Activated naive CD8-positive, alpha-beta T cell treated with anti-CD3 and anti-CD28 coated beads for 36 hours (primary cell): ENCODE measurements around the gene CIB1. TPM values are rescaled to one million over a fixed set of nuclear protein-coding genes. Genes with fewer than 3 reads are reported as not detected.

Source experiments
- DNase-seq: peaks from one replicate; pipeline ENCODE4 v3.0.0; 2021
- H3K27ac Mint-ChIP-seq: one replicate; pipeline ENCODE4 v1.8.0; 2022; ENCODE audit warnings: mild to moderate bottlenecking, moderate library complexity, mixed read lengths
- H3K27me3 Mint-ChIP-seq: one replicate; pipeline ENCODE4 v1.8.0; 2022; ENCODE audit warnings: mild to moderate bottlenecking, mixed read lengths
- H3K36me3 Mint-ChIP-seq: one replicate; pipeline ENCODE4 v1.8.0; 2021; ENCODE audit warnings: mild to moderate bottlenecking, mixed read lengths
- H3K4me1 Mint-ChIP-seq: one replicate; pipeline ENCODE4 v1.8.0; 2021; ENCODE audit warnings: mixed read lengths
- H3K4me3 Mint-ChIP-seq: one replicate; pipeline ENCODE4 v1.8.0; 2022; ENCODE audit warnings: mild to moderate bottlenecking, moderate library complexity, mixed read lengths
- H3K9me3 Mint-ChIP-seq: one replicate; pipeline ENCODE4 v1.8.0; 2022; ENCODE audit warnings: mixed read lengths
- total RNA-seq, 2 experiments: library from RNA; stranded (reverse); gene quantifications; one replicate each; pipeline ENCODE4 v1.2.3, GENCODE V29; 2021

The CIB1 gene
- total RNA-seq, 2 experiments from 2014 or later, result 181 to 190 TPM

DNA sequence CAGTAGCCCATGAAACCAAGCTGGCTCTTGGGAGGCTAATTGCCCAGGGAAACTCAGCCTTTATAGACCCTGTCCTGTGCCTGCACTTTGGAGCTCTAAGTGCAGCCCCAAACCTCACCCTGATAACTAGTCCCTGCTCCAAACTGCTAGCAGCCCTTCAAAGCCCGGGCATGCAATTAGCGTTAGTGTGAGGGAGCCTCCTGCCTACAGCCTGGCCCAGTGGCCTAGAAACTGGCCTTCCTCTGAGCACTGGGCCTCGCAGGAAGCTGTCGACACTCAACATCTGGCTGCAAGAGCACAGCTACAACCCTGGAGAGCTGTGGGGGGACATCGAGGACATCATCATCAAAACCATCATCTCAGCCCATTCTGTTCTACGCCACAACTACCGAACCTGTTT, 24.0 kb upstream of the CIB1 start:
- Mint-ChIP-seq H3K9me3 (no peaks in the 10 kb centered on the region), H3K36me3 (no peaks in the 10 kb centered on the region), H3K4me1 (no peaks in the 10 kb centered on the region), H3K27ac (no peak overlapping the region), H3K4me3 (no peak overlapping the region), H3K27me3 (no peaks in the 10 kb centered on the region)
- DNase-seq, result no peak

DNA sequence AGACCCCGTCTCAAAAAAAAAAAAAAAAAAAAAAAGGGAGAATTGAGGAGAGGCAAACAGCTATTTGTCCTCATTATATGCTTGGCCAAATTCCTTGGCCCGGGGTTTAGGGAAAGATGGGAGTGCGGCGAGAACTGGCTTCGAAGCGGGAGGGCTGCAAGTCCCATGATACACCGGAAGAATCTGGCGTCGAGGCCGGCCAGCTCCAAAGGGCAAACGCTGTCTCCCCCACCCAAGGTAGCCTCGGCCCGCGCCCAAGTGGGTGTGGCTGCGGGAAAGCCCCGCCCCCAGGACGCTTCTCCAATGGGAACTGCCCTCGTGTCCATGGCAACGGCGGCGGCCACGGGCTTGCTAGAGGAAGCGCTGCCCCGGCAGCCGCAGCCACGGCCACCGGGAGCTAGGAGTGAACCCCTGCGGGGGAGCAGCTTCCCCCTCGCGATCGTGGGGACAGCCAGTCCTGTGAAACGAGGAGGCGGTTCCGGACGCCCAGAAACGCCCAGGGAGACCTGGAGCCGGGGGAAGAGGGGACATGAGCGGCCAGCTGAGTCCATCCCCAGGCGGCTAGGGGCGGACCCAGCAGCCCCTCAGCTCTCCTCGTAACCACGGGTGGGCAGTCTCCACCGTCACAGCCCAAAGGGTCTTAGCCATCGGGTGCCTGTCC, 15.6 kb upstream of the CIB1 start, which contains the start of gene TTLL13:
Gene TTLL13 (plus strand): TSS at position 354 of the 661 bp plus-strand sequence. CDS start 1,075 bp downstream, outside the sequence.
- H3K4me3 Mint-ChIP-seq, result peak within 1 kb of the TSS; percentile 60
- H3K27me3 Mint-ChIP-seq, result no peaks in the 10 kb centered on the region
- DNase-seq, result peak; percentile 80
- H3K4me1 Mint-ChIP-seq, result peaks cover 14% of the 10 kb centered on the region
- H3K36me3 Mint-ChIP-seq, result no peaks in the 10 kb centered on the region
- H3K9me3 Mint-ChIP-seq, result no peaks in the 10 kb centered on the region
- H3K27ac Mint-ChIP-seq, result no peak within 1 kb of the TSS

DNA sequence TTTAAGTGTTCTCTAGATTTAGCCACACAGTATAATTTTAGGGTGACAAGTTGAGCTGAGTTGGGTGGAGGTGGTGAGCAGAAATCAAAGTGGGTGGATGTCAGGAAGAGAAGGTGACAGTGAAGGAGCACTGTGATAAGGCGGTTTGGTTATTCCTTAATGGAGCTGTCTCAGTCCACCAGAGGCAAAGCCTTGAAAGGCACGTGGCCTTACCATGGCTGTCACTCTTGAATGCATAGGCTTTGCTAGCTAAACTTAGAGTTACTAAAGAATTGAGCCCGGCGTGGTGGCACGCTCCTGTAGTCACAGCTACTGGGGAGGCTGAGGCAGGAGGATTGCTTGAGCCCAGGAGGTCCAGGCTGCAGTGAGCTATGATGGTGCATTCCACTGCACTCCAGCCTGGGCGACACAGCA, 15.1 kb upstream of the CIB1 start:
- Mint-ChIP-seq H3K27ac (no peak overlapping the region), H3K4me1 (peaks cover 14% of the 10 kb centered on the region), H3K36me3 (no peaks in the 10 kb centered on the region), H3K4me3 (peak overlapping the region; percentile 60), H3K9me3 (no peaks in the 10 kb centered on the region), H3K27me3 (no peaks in the 10 kb centered on the region)
- DNase-seq, result no peak

DNA sequence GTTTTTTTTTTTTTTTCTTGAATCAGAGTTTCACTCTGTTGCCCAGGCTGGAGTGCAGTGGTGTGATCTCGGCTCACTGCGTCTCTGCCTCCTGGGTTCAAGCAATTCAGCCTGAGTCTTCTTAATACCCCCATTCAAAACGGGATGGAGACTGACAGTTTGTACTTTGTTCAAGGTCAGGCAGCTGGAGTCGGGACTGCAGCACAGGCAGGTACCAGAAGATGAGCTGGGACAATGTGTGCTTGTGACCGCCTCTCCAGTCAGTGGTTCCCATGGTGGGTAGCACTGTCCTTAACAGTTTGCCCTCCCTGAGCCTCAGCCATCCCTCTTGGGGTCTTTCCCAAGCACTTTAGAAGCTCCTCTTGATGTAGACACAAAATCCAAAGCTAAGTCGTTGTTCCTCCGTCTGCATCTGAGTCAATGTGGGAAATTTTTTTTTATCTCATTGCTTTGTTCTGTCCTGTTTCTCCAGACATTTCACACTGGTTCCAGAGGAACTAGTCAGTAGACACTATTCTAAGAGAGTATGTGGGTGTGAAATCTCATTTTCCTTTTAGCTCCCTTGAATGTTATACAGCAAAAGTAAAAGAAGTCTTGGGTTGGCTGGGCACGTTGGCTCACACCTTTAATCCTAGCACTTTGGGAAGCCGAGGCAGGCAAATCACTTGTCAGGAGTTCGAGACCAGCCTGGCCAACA, 10.3 kb upstream of the CIB1 start:
- DNase-seq, result no peak
- no peak overlapping the region for H3K27ac Mint-ChIP-seq
- H3K36me3 Mint-ChIP-seq, result no peaks in the 10 kb centered on the region
- H3K4me3 Mint-ChIP-seq, result no peak overlapping the region
- H3K4me1 Mint-ChIP-seq, result peaks cover 11% of the 10 kb centered on the region
- no peaks in the 10 kb centered on the region for H3K9me3 Mint-ChIP-seq
- no peaks in the 10 kb centered on the region for H3K27me3 Mint-ChIP-seq

DNA sequence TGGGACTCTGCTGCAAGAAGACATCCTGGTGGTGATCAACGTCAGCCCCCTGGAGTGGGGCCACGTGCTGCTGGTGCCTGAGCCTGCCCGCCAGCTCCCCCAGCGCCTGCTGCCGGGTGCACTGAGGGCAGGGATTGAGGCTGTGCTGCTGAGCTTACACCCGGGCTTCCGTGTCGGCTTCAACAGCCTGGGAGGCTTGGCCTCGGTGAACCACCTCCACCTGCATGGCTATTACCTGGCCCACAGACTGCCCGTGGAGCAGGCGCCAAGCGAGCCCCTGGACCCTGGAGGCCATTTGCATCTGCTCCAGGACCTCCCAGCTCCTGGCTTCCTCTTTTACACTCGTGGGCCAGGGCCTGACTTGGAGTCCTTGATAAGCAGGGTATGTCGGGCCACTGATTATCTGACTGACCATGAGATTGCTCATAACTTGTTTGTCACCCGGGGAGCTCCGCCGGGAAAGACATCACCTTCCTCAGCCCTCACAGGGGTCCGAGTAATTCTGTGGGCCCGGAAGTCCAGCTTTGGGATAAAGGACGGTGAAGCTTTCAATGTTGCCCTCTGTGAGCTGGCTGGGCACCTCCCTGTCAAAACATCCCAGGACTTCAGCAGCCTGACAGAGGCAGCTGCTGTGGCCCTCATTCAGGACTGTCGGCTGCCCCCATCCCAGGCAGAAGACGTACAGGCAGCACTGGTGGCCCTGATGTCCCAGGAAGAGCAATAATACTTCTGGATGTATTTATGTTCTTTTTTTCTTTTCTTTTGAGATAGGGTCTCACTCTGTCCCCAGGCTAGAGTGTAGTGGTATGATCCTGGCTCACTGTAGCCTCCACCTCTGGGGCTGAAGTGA, 7.8 kb upstream of the CIB1 start:
- H3K27ac Mint-ChIP-seq, result no peak overlapping the region
- DNase-seq, result no peak
- H3K36me3 Mint-ChIP-seq, result peaks cover 7% of the 10 kb centered on the region

DNA sequence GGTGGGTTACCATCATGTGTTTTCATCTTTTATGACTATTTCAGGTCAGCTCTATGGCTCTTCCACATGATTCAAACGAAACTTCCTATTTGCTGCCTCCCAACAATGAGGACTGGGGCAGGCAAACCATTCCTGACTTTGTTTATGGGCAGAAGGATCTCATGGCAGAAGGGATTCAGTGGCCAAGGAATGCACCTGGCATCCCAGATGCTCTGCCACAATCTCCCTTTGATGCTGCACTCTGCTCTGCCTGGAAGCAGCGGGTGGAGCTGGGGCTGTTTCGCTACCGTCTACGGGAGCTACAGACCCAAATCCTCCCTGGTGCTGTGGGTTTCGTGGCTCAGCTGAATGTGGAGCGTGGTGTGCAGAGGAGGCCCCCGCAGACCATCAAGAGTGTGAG, 7.1 kb upstream of the CIB1 start:
- DNase-seq, result no peak
- peaks cover 10% of the 10 kb centered on the region for H3K4me1 Mint-ChIP-seq
- H3K9me3 Mint-ChIP-seq, result no peaks in the 10 kb centered on the region
- H3K36me3 Mint-ChIP-seq, result peaks cover 10% of the 10 kb centered on the region
- H3K4me3 Mint-ChIP-seq, result no peak overlapping the region
- no peaks in the 10 kb centered on the region for H3K27me3 Mint-ChIP-seq
- no peak overlapping the region for H3K27ac Mint-ChIP-seq

More for the DNA sequence above, 7.8 kb upstream of the CIB1 start:
- Mint-ChIP-seq H3K4me3 (no peak overlapping the region), H3K4me1 (peaks cover 10% of the 10 kb centered on the region), H3K9me3 (no peaks in the 10 kb centered on the region), H3K27me3 (no peaks in the 10 kb centered on the region)

DNA sequence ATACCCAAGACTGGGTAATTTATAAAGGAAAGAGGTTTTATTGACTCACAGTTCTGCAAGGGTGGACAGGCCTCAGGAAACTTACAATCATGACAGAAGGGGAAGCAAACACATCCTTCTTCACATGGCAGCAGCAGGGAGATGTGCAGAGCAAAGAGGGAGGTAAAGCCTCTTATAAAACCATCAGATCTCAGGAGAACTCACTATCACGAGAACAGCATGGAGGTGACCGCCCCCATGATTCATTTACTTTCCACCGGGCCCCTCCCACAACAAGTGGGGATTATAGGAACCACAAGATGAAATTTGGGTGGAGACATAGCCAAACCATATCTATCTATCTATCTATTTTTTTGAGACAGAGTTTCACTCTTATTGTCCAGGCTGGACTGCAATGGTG, 5.6 kb upstream of the CIB1 start:
- no peaks in the 10 kb centered on the region for H3K9me3 Mint-ChIP-seq
- H3K36me3 Mint-ChIP-seq, result peaks cover 10% of the 10 kb centered on the region
- H3K4me1 Mint-ChIP-seq, result peaks cover 16% of the 10 kb centered on the region
- H3K27ac Mint-ChIP-seq, result peak overlapping the region; percentile 59
- H3K27me3 Mint-ChIP-seq, result no peaks in the 10 kb centered on the region
- no peak for DNase-seq
- H3K4me3 Mint-ChIP-seq, result no peak overlapping the region

DNA sequence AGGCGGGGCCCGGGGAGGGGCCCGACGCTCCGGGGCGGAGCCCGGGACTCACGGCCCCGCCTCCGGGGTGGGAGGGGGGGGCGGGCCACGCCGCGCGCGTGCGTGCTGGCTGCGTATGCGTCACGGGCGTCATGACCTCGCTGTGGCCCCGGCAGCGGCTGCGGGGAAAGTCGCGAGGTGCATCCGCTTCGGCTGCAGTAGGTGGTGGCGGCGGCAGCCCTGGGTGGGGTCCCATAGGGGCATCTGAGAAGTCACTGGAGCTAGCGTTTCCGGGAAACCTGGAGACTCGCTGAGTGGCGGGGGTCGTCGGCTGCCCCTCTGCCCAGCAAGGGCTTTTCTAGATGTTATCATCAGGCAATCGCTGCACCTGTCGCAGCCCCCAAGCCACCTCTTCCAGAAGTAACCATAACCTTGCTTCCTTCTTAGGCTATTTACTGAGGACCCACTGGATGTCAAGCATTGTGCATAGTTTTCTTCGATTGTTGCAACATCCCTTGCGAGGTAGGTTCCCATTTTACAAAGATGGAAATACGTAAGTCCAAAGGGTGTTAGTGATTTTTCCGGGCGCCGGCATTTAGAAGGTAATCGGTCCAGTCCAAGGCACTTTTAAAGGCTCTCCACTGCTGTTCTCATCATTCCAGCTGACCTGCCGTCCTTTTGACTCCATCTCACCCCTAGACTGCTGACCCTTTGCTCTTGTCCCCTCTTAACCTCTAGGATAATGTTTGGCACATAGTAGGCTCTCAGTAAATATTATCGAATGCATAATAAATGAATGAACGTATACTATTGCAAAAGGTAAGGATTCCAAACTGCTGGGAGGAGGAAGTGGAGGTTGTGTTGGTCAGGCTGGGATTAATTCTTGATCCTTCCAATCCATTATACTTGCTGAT, 601 bp upstream of the CIB1 start, which contains the start of gene GDPGP1:
Gene GDPGP1 (plus strand): TSS at position 114 of the 893 bp plus-strand sequence. CDS start 6,700 bp downstream, outside the sequence.
- Mint-ChIP-seq H3K4me1 (peaks cover 34% of the 10 kb centered on the region), H3K36me3 (peaks cover 36% of the 10 kb centered on the region), H3K9me3 (no peaks in the 10 kb centered on the region), H3K27me3 (no peaks in the 10 kb centered on the region), H3K4me3 (peak within 1 kb of the TSS; percentile 95), H3K27ac (peak within 1 kb of the TSS; percentile 88)
- no peak for DNase-seq

DNA sequence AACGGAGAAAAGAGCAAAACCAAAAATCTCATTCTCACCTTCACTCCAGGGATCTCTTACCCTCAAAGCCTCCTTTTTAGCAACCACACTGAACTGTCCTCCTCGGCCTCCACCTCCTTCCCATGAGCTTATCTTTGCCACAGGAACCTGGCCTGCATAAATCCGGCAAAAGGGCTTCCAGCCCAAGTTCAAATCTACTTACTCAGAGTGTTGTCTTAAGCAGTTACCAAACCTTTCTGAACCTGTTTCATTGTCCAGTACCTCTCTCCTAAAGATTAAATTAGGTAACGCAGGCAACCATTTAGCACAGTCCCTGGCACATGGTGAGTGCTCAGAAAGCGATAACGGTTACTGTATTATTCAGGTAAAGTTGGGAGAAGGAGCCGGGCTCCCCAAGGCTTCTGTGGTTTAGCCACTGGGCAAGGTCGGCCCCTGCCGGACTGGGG, 777 bp downstream of the CIB1 start:
- Mint-ChIP-seq H3K27ac (peak overlapping the region; percentile 88), H3K27me3 (no peaks in the 10 kb centered on the region), H3K9me3 (no peaks in the 10 kb centered on the region), H3K4me3 (peak overlapping the region; percentile 95), H3K4me1 (peaks cover 28% of the 10 kb centered on the region), H3K36me3 (peaks cover 31% of the 10 kb centered on the region)
- no peak for DNase-seq

DNA sequence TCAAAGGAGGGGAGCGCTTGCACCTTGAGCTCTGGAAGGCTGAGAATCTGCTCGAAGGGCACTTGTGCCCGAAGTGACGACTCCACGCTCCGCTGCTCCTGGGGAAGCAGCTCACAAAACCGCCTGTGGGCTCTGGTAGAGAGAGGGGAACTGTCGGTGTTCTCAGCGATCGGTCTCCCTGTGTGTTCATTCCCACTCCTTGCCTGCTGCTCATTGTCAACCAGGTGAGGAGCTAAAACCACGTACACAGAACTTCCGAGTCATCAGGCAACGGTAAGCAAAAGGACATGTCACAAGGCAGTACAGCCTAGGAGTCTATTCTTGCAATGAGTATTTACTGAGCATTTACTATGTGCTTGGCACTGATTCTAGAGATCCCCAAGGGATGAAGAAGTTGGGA, 1.5 kb downstream of the CIB1 start:
- peaks cover 31% of the 10 kb centered on the region for H3K36me3 Mint-ChIP-seq
- no peak for DNase-seq
- no peaks in the 10 kb centered on the region for H3K9me3 Mint-ChIP-seq
- peak overlapping the region; percentile 95 for H3K4me3 Mint-ChIP-seq
- no peaks in the 10 kb centered on the region for H3K27me3 Mint-ChIP-seq
- peak overlapping the region; percentile 88 for H3K27ac Mint-ChIP-seq
- peaks cover 28% of the 10 kb centered on the region for H3K4me1 Mint-ChIP-seq

DNA sequence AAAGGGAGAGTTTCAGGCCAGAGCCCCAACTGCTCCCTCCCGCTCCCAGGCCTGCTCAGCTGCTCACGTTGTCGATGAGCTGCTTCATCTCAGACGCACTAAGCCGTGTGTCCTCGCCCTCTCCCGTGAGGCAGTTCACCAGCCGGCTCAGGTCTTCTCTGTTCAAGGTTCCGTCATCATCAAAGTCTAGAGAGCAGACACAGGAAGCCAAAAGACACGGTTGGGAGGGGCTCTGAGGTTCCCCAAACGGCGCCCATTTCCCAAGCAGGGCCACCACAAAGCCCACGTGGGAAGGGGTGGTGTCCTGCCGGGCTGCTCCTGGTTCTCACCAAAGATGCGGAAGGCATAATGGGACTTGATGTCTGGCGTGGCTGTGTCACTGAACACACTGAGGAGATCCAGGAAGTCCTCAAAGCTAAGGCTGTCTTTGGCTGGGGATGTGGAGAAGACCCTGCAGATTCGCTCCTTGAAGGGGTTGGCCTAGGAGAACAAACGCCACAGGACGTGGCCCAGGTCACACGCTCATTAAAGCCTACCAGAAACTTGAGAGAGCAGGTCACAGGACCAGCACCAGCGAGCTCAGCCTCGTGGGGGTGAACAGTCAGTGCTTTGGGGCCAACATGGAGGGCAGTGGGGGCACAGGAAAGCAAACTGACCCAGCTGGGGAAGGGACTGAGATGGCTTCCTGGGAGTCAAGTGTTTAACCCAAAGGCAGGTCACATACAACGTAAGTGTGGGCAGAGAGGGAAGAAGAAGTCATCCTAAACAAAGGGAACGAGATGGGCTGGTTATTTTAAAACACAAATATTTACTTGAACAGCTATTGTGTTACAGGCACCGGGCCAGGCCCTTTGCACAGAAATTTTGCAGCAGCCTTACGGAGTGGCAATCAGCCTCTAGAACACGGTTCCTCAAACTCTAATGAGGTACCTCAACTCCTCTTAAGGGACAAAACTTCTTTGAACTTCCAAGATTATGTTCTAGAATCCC, 2.4 kb downstream of the CIB1 start:
- Mint-ChIP-seq H3K36me3 (peaks cover 27% of the 10 kb centered on the region), H3K9me3 (no peaks in the 10 kb centered on the region), H3K27me3 (no peaks in the 10 kb centered on the region), H3K27ac (peak overlapping the region; percentile 88), H3K4me3 (peak overlapping the region; percentile 95), H3K4me1 (peaks cover 28% of the 10 kb centered on the region)
- DNase-seq, result peak; percentile 69

DNA sequence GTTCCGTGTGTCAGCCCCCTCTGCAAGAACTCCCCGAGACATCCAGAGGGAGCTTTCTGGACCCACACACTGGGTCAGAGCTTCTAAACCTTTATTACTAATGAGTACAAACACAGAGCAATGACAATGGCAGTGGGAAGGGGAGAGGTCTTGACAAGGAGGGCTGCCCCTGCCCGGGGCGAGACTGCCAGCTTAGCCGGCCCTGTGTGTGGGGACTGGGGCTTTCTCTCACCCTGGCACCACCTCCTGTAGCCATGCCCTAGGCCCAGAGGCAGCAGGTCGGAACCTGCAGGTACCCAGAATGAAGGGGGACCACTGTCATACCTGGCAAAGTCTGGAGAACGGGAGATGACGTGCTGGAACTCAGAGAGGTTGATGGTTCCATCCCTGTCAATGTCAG, 3.1 kb downstream of the CIB1 start:
- H3K4me1 Mint-ChIP-seq, result peaks cover 28% of the 10 kb centered on the region

DNA sequence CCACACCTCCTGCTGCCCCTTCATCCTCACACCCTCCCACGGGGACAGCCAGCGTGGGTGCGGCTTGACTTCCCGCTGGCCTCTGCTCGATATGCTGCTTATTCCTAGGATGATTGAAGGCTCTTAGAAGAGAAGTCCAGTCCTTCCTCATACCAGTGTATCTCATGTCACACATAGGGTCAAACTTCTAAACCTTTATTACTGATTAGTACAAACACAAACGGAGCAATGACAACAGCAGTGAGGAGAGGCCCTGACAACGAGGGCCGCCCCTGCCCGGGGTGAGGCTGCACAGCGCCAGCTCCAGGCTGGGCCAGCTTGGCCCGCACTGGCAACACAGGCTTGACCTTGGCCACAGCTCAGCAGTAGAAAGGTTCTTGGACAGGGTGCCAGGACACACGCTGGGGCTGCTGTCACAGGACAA, 3.7 kb downstream of the CIB1 start:
- H3K9me3 Mint-ChIP-seq, result no peaks in the 10 kb centered on the region
- H3K4me3 Mint-ChIP-seq, result peak overlapping the region; percentile 95
- H3K27ac Mint-ChIP-seq, result peak overlapping the region; percentile 88
- peaks cover 26% of the 10 kb centered on the region for H3K36me3 Mint-ChIP-seq
- peaks cover 27% of the 10 kb centered on the region for H3K4me1 Mint-ChIP-seq
- no peak for DNase-seq
- H3K27me3 Mint-ChIP-seq, result no peaks in the 10 kb centered on the region

More for the DNA sequence above, 3.1 kb downstream of the CIB1 start:
- H3K36me3 Mint-ChIP-seq, result peaks cover 26% of the 10 kb centered on the region
- peak overlapping the region; percentile 95 for H3K4me3 Mint-ChIP-seq
- H3K9me3 Mint-ChIP-seq, result no peaks in the 10 kb centered on the region
- DNase-seq, result no peak
- H3K27ac Mint-ChIP-seq, result peak overlapping the region; percentile 88
- no peaks in the 10 kb centered on the region for H3K27me3 Mint-ChIP-seq
